HepG2 (cell line): ENCODE results near the gene SLC2A13. TPM values are rescaled to one million over a fixed set of nuclear protein-coding genes. Genes with fewer than 3 reads are reported as not detected.
A peak's percentile ranks its signal among the peaks of the same experiment; 100 is the strongest.

Experiments
- ATAC-seq: fragments of 200-7000 bp; cut with Tn5 transposase; 3 replicates; pipeline ENCODE4 v1.9.1; 2020; ENCODE audit warnings: mild to moderate bottlenecking, moderate library complexity
- BruUV-seq: library from RNA; stranded (reverse); fragments of 400-500 nt; replicated peaks from 2 replicates; lab custom pipeline; 2021; lab: Mats Ljungman, UMichigan
- CTCF ChIA-PET: fragments of 300-600 bp; formaldehyde crosslinking; extraction: SDS; loops from one replicate; lab custom pipeline; 2021; ENCODE audit warnings: low total read pairs, inconsistent platforms, low intra/inter-chr PET ratio; lab: Yijun Ruan, JAX
- POLR2A ChIA-PET: fragments of 350-600 bp; sonication (Branson Sonifier 250); formaldehyde crosslinking; loops from one replicate; lab custom pipeline; 2020; ENCODE audit warnings: antibody characterized with exemption, inconsistent platforms; lab: Yijun Ruan, JAX
- DNase-seq: peaks from one replicate; pipeline ENCODE4 v3.0.0-alpha.2; 2015; ENCODE audit warnings: low spot score
- FAIRE-seq: peaks from 3 replicates; lab custom pipeline; 2011; peaks lifted over from hg19 to GRCh38; lab: Jason Lieb, UNC
- H2AFZ ChIP-seq: one replicate; pipeline ENCODE4 v1.6.1; 2011; ENCODE audit warnings: low read length, inconsistent platforms
- H3K27ac ChIP-seq: fragments of 300-600 bp; 3 replicates; pipeline ENCODE4 v1.8.0; 2011; ENCODE audit warnings: mixed run types, mild to moderate bottlenecking, mixed read lengths, low read length, inconsistent platforms; ENCODE audit not compliant: insufficient read depth; ENCODE audit errors: extremely low read length
- H3K27me3 ChIP-seq, 2 experiments: fragments of 200-600 bp in 1 of 2; 2 replicates in 1 of 2; 3 replicates in 1 of 2; pipeline versions ENCODE4 v1.6.0 to v1.8.0; 2011; ENCODE audit warnings: low read length in 2 of 2, mild to moderate bottlenecking in 2 of 2, moderate library complexity in 2 of 2, inconsistent platforms in 1 of 2; ENCODE audit not compliant: insufficient read depth in 2 of 2, control insufficient read depth in 1 of 2
- H3K36me3 ChIP-seq, 2 experiments: fragments of 200-600 bp in 1 of 2; replicated peaks in 1 of 2; 2 replicates in 1 of 2; 3 replicates in 1 of 2; pipeline versions ENCODE4 v1.5.1 to v1.8.0; 2011; ENCODE audit warnings: low read length in 2 of 2, inconsistent platforms in 1 of 2; ENCODE audit not compliant: insufficient read depth in 2 of 2, control insufficient read depth in 1 of 2
- H3K4me1 ChIP-seq: 2 replicates; pipeline ENCODE4 v1.5.1; 2012; ENCODE audit warnings: low read length, inconsistent platforms; ENCODE audit not compliant: insufficient read depth
- H3K4me2 ChIP-seq: 2 replicates; pipeline ENCODE4 v1.6.0; 2011; ENCODE audit warnings: low read depth, low read length, inconsistent platforms
- H3K4me3 ChIP-seq, 3 experiments: fragments of 200-600 bp in 1 of 3; sonication (generic), shearing (Covaris generic) in 1 of 3; replicated peaks in 1 of 3; 2 replicates each; pipeline ENCODE4 v1.5.1; 2011 to 2016; ENCODE audit warnings: low read length in 3 of 3, inconsistent platforms in 2 of 3, low read depth in 2 of 3, mild to moderate bottlenecking in 2 of 3, control low read depth in 1 of 3, mixed read lengths in 1 of 3; ENCODE audit not compliant: insufficient read depth in 1 of 3
- H3K79me2 ChIP-seq: one replicate; pipeline ENCODE4 v1.6.1; 2011; ENCODE audit warnings: low read length, inconsistent platforms; ENCODE audit not compliant: insufficient read depth
- H3K9ac ChIP-seq: 2 replicates; pipeline ENCODE4 v1.6.0; 2011; ENCODE audit warnings: mild to moderate bottlenecking, low read depth, low read length, inconsistent platforms; ENCODE audit not compliant: insufficient read depth
- H3K9me3 ChIP-seq: 2 replicates; pipeline ENCODE4 v1.5.1; 2012; ENCODE audit warnings: mild to moderate bottlenecking, low read length
- H4K20me1 ChIP-seq: 2 replicates; pipeline ENCODE4 v1.6.0; 2011; ENCODE audit warnings: inconsistent platforms, mild to moderate bottlenecking, low read length, moderate library complexity; ENCODE audit not compliant: insufficient read depth
- ATF4 ChIP-seq, 2 experiments: fragments of 450-650 bp in 1 of 2; sonication (generic) in 1 of 2; formaldehyde crosslinking; IDR thresholded peaks; 2 replicates each; pipeline versions ENCODE4 v1.5.0 to v1.8.0; 2020 to 2022; ENCODE audit warnings: mild to moderate bottlenecking in 1 of 2, missing genetic modification reagents in 1 of 2
- EED ChIP-seq: sonication (generic); formaldehyde crosslinking; IDR thresholded peaks from 2 replicates; pipeline ENCODE4 v1.5.0; 2020; ENCODE audit warnings: mild to moderate bottlenecking, missing genetic modification reagents
- FOXA3 ChIP-seq: IDR thresholded peaks from 2 replicates; pipeline ENCODE4 v1.6.1; 2016; ENCODE audit warnings: missing genetic modification reagents, missing compliant biosample characterization
- GATAD2A ChIP-seq: IDR thresholded peaks from 2 replicates; pipeline ENCODE4 v1.6.1; 2016
- GTF3A ChIP-seq: sonication (generic); formaldehyde crosslinking; conservative IDR thresholded peaks from 2 replicates; pipeline ENCODE4 v1.4.0; 2020; ENCODE audit warnings: mild to moderate bottlenecking, missing genetic modification reagents
- IKZF1 ChIP-seq: fragments of 450-650 bp; IDR thresholded peaks from 2 replicates; pipeline ENCODE4 v1.7.1; 2016
- NBN ChIP-seq: fragments of 450-650 bp; conservative IDR thresholded peaks from 2 replicates; pipeline ENCODE4 v1.6.1; 2017
- NR1H2 ChIP-seq: sonication (generic); formaldehyde crosslinking; IDR thresholded peaks from 2 replicates; pipeline ENCODE4 v1.8.1; 2022; ENCODE audit warnings: low read depth, missing genetic modification reagents, borderline replicate concordance
- NR2C2 ChIP-seq: sonication (generic); formaldehyde crosslinking; IDR thresholded peaks from 2 replicates; pipeline ENCODE4 v1.4.0; 2020; ENCODE audit warnings: missing genetic modification reagents, mild to moderate bottlenecking, moderate library complexity, borderline replicate concordance
- PRPF4 ChIP-seq: fragments of 200-400 bp; formaldehyde crosslinking; IDR thresholded peaks from 2 replicates; pipeline ENCODE4 v1.6.1; 2016; ENCODE audit warnings: low read length, low read depth; ENCODE audit not compliant: poor library complexity, severe bottlenecking
- STAT5B ChIP-seq: sonication (generic); formaldehyde crosslinking; IDR thresholded peaks from 2 replicates; pipeline ENCODE4 v1.4.0; 2020; ENCODE audit warnings: missing genetic modification reagents
- TGIF2 ChIP-seq: IDR thresholded peaks from 2 replicates; pipeline ENCODE4 v1.6.1; 2016; ENCODE audit warnings: control low read depth, missing compliant biosample characterization
- ZFP41 ChIP-seq: sonication (generic); formaldehyde crosslinking; IDR thresholded peaks from 2 replicates; pipeline ENCODE4 v1.4.0; 2020; ENCODE audit warnings: mild to moderate bottlenecking, missing genetic modification reagents, borderline replicate concordance
- ZMYM3 ChIP-seq: sonication (generic); formaldehyde crosslinking; IDR thresholded peaks from 2 replicates; pipeline ENCODE4 v1.5.1; 2020; ENCODE audit warnings: mild to moderate bottlenecking, missing genetic modification reagents
- ZNF296 ChIP-seq: sonication (generic); formaldehyde crosslinking; conservative IDR thresholded peaks from 2 replicates; pipeline ENCODE4 v1.5.0; 2020; ENCODE audit warnings: mild to moderate bottlenecking, missing genetic modification reagents
- ZNF547 ChIP-seq: sonication (generic); formaldehyde crosslinking; IDR thresholded peaks from 2 replicates; pipeline ENCODE4 v1.5.1; 2020; ENCODE audit warnings: mild to moderate bottlenecking, missing genetic modification reagents
- ZNF644 ChIP-seq: IDR thresholded peaks from 2 replicates; pipeline ENCODE4 v1.6.1; 2016; ENCODE audit warnings: low read depth
- ZNF703 ChIP-seq: sonication (generic); formaldehyde crosslinking; IDR thresholded peaks from 2 replicates; pipeline ENCODE4 v1.5.1; 2020; ENCODE audit warnings: missing genetic modification reagents, mild to moderate bottlenecking, moderate library complexity, borderline replicate concordance
- ZNF724P ChIP-seq: sonication (generic); formaldehyde crosslinking; IDR thresholded peaks from 2 replicates; pipeline ENCODE4 v1.8.0; 2022; ENCODE audit warnings: missing genetic modification reagents, borderline replicate concordance
- in situ Hi-C: cut with HindIII; loops from 2 replicates; pipeline ENCODE4 v1.10.0; 2017; ENCODE audit warnings: low pct_unique_long_range_greater_than_20kb; ENCODE audit not compliant: extremely low pct_ligation_motif_present
- intact Hi-C: fragments of 100-400 bp; cut with micrococcal nuclease; formaldehyde crosslinking; loops from one replicate; pipeline ENCODE4 v1.10.0; 2022; ENCODE audit not compliant: unreplicated experiment
- polyA plus RNA-seq, 8 experiments: library from polyadenylated mRNA; depleted of rRNA in 3 of 8; stranded (reverse) in 7 of 8; unstranded in 1 of 8; fragments of >200 nt; fragmentation: Illumina TruSeq in 4 of 8; extraction: Trizol in 4 of 8; gene quantifications; 2 replicates each; pipeline versions ENCODE4 v1.2.1 to v1.2.3, GENCODE V29; 2011 to 2016; ENCODE audit warnings: low read depth in 4 of 8, missing spikeins in 1 of 8, mixed read lengths in 1 of 8; ENCODE audit not compliant: insufficient read depth in 1 of 8
- total RNA-seq, 5 experiments: library from RNA; depleted of rRNA; stranded (reverse); fragments of >200 nt; fragmentation: Illumina TruSeq; extraction: Trizol; gene quantifications; 2 replicates each; pipeline ENCODE4 v1.2.3, GENCODE V29; 2016; ENCODE audit warnings: low read depth in 1 of 5

Gene SLC2A13
- total and polyA plus RNA-seq, 2 of the 13 experiments (the other 11 are each of a cell fraction or from before 2014, with no cell fraction given) = 5.5 to 6.0 TPM

- no peak for TF ChIP-seq ATF4 (CRISPR knock-in tag; IDR thresholded peaks at IDR 0.05)
- peak; percentile 29; the same call in 1 of the 2 replicates for TF ChIP-seq FOXA3
These were observed 193.5 kb downstream of the SLC2A13 start (continued) for GRCh38 chr12:39912211-39912980.

- in situ Hi-C loops = no loop called here
- Histone ChIP-seq H3K4me1 (no peaks in the 10 kb centered on the region), H3K9me3 (no peaks in the 10 kb centered on the region), H3K36me3 (no peaks in the 10 kb centered on the region), H4K20me1 (no peaks in the 10 kb centered on the region), H3K4me3 (no peak overlapping the region), H3K27ac (no peak overlapping the region), H2AFZ (no peak overlapping the region), H3K9ac (no peak overlapping the region), H3K4me2 (no peak overlapping the region), H3K79me2 (no peaks in the 10 kb centered on the region), H3K27me3 (no peaks in the 10 kb centered on the region)
- ChIA-PET POLR2A (no interaction called here), CTCF (no interaction called here)
- ATAC-seq (no peak), FAIRE-seq (no peak), DNase-seq (no peak)
- TF ChIP-seq STAT5B (no peak), ZMYM3 (CRISPR knock-in tag) (no peak), NR1H2 (CRISPR knock-in tag) (no peak), EED (CRISPR knock-in tag) (no peak), ZNF296 (CRISPR knock-in tag) (no peak), NBN (no peak), ZFP41 (CRISPR knock-in tag) (no peak), TGIF2 (no peak), GATAD2A (CRISPR knock-in tag) (no peak), ZNF644 (no peak), PRPF4 (no peak), NR2C2 (no peak), ZNF703 (CRISPR knock-in tag) (no peak), GTF3A (no peak), ZNF724P (CRISPR knock-in tag) (no peak), ZNF547 (CRISPR knock-in tag) (no peak), IKZF1 (no peak)
- intact Hi-C loops = no loop called here
- BruUV-seq = no TSS peak
These were observed 199.6 kb downstream of the SLC2A13 start for GRCh38 chr12:39906237-39906636.
